NOMO-1 treated with DMSO at 0.1 percent for 48 hours (cell line): ENCODE data around the gene ANKRD50.
A peak's percentile ranks its signal among the peaks of the same experiment; 100 is the strongest.

Source experiments
- DNase-seq: peaks from one replicate; lab custom pipeline; 2025; ENCODE audit not compliant: unreplicated experiment; lab: John Stamatoyannopoulos, UW

Gene ANKRD50

GRCh38 chr4:124640022-124640730, 72.4 kb downstream of the ANKRD50 start:
- no peak for DNase-seq

DNA sequence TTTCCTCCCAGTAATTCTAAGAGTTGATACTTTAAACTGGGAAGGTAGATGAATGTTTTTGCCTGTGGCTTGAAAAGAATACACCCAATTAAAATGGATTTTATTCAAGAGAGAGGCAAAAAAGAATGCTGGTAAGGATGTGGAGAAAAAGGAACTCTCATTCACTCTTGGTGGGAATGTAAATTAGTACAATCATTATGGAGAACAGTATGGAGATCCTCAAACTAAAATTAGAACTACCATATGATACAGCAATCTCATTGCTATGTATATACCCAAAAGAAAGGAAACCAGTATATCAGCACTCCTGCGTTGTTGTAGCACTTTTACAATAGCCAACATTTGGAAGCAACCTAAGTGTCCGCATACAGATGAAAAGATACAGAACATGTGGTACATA, 75.2 kb downstream of the ANKRD50 start:
- no peak for DNase-seq

DNA sequence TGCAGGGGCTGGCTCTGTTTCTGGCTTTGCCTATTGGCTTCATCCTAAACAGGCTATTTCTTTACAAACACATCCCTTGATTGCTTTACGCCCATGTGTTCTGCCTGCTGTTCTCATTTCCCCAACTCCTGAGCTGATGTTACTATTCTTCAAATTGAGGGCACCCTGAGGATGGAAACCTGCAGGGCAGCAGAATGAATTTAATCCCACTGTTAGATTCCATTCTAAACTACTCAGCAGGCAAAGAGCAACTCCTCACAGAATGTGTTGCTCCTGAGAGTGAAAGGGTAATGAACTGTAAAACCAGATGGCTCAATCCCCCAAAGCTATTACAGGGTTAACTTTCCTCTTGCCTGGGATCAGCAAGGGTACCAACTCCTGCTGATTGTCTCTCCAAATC, 75.7 kb downstream of the ANKRD50 start:
- DNase-seq: no peak

DNA sequence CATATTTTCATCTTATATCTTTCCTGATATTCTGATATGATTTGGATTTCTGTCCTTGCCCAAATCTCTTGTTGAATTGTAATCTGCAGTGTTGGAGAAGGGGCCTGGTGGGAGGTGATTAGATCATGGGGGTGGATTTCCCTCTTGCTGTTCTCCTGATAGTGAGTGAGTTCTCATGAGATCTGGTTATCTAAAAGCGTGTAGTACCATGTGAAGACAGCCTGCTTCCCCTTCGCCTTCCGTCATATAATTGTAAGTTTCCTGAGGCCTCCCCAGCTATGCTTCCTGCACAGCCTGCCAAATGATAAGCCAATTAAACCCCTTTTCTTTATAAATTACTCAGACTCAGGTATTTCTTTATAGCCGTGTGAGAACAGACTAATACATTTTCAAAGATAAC, 77.2 kb downstream of the ANKRD50 start:
- no peak for DNase-seq

- no peak for DNase-seq
These were observed 79.1 kb downstream of the ANKRD50 start for GRCh38 chr4:124633285-124633941.

- DNase-seq: no peak
These were observed 80.1 kb downstream of the ANKRD50 start for GRCh38 chr4:124632439-124632838.

DNA sequence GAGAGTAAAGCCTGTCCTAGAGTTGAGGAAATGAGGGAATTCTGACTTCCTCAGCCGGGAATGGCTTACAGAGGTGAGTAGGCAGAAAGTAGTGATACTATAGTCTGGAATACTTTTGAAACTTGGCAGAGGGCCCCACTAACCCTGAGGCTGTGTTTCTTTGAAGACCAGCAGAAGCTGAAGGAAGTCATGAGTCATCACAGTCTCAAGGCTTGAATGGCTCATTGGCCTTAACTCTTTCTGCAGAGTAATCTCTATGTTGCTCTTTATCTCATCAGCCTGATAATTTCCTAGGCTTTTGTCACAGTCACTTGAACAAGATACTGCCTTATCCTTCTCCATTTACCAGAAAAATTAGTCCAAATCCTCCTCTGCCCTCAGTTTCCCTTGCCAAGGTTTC, 80.8 kb downstream of the ANKRD50 start:
- DNase-seq: peak; percentile 28

DNA sequence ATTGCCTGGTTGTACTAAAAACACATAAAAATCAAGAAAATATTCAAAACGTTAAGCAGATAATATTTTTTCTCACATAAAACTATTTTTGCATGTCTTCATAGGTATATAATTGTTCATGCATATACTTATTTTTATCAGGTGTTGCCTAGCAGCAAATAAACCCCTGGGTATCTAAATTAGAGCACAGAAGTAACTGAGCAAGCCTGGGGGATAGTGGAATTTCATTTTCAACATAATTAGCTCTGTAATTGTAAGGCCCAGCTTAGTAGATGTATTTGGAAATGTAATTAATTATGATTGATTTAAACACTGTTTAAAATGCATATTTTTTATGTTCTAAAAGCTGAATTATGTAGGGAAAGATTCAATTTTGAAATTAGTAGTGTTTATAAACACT, 82.9 kb downstream of the ANKRD50 start:
- no peak for DNase-seq
